ENCODE results near the gene SEMA7A. TPM values are rescaled to one million over a fixed set of nuclear protein-coding genes. Genes with fewer than 3 reads are reported as not detected.
"Not testable (repeated sequence)": the region's sequence is repeated elsewhere in the genome, so short reads cannot be mapped to it uniquely, and the experiment has no call there.

Gene SEMA7A
- total RNA-seq, 3 donors from 2014 or later = 187 to 215 (median 195) TPM

- H3K4me3 Mint-ChIP-seq = peak overlapping the region; percentile 55
- H3K27me3 Mint-ChIP-seq (ENCODE audit: low read depth) = peaks cover 50% of the 10 kb centered on the region
- DNase-seq (no peak), ATAC-seq (peak; percentile 73 to 81)
- H3K36me3 Mint-ChIP-seq (ENCODE audit: insufficient read depth) = no peaks in the 10 kb centered on the region
- H3K9me3 Mint-ChIP-seq = no peaks in the 10 kb centered on the region
- H3K4me1 Mint-ChIP-seq (ENCODE audit: low read depth) = peaks cover 3% of the 10 kb centered on the region
Observed at GRCh38 chr15:74365598-74366445, 67.9 kb downstream of the SEMA7A start.

DNA sequence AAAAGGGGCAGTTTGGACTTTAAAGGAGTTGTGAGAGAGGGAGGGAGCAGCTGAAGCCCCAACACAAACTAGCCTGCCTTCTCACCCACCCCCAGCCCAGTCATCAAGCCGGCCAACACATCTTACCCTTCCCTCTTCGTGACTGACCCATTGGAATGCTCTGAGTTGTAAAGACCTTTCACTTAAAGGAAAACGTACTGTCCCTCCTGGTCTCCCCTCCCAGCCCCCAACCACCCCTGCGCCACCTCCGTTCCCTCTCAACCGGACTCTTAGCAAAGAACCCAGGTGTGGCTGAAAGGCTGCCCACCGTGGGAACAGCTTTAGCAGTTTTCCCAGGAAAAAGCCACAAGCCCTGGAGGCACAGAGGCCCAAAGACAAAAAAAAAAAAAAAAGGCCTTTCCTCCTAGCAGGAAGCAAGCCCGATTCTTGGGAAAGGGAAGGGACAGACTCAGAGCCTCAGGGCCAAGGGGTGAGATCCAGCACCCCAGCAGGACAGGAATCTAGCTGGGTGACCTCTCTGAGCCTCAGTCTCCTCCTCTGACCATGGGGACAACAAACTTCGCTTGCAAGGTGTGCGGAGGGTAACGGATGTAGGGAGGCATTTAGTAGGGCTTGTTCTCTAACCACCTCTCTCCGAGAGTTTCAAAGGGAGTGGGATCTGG lies 68.7 kb downstream of the SEMA7A start:
- no peaks in the 10 kb centered on the region for H3K36me3 Mint-ChIP-seq (ENCODE audit: insufficient read depth)
- peaks cover 46% of the 10 kb centered on the region for H3K27me3 Mint-ChIP-seq (ENCODE audit: low read depth)
- peak overlapping the region; percentile 55 for H3K4me3 Mint-ChIP-seq
- ATAC-seq (no peak), DNase-seq (no peak)
- H3K4me1 Mint-ChIP-seq (ENCODE audit: low read depth) = peaks cover 3% of the 10 kb centered on the region
- no peaks in the 10 kb centered on the region for H3K9me3 Mint-ChIP-seq

GRCh38 chr15:74362482-74362881 lies 71.3 kb downstream of the SEMA7A start:
- peaks cover 34% of the 10 kb centered on the region for H3K27me3 Mint-ChIP-seq (ENCODE audit: low read depth)
- no peaks in the 10 kb centered on the region for H3K9me3 Mint-ChIP-seq
- H3K4me1 Mint-ChIP-seq (ENCODE audit: low read depth) = peaks cover 3% of the 10 kb centered on the region
- no peak overlapping the region for H3K4me3 Mint-ChIP-seq
- DNase-seq (no peak), ATAC-seq (no peak)
- no peaks in the 10 kb centered on the region for H3K36me3 Mint-ChIP-seq (ENCODE audit: insufficient read depth)

GRCh38 chr15:74360855-74361254 lies 72.9 kb downstream of the SEMA7A start:
- not testable (repeated sequence) for DNase-seq; H3K4me1 Mint-ChIP-seq (ENCODE audit: low read depth); H3K9me3 Mint-ChIP-seq; H3K4me3 Mint-ChIP-seq; ATAC-seq; H3K36me3 Mint-ChIP-seq (ENCODE audit: insufficient read depth)
- peaks cover 19% of the 10 kb centered on the region for H3K27me3 Mint-ChIP-seq (ENCODE audit: low read depth)

DNA sequence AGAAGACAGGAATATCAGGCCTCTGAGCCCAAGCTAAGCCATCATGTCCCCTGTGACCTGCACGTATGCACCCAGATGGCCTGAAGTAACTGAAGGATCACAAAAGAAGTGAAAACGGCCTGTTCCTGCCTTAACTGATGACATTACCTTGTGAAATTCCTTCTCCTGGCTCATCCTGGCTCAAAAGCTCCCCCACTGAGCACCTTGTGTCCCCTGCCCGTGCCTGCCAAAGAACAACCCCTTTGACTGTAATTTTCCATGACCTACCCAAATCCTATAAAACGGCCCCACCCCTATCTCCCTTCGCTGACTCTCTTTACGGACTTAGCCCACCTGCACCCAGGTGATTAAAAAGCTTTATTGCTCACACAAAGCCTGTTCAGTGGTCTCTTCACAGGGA lies 74.4 kb downstream of the SEMA7A start:
- not testable (repeated sequence) for H3K36me3 Mint-ChIP-seq (ENCODE audit: insufficient read depth)

More for the DNA sequence above, 74.4 kb downstream of the SEMA7A start:
- DNase-seq; H3K4me3 Mint-ChIP-seq; ATAC-seq; H3K9me3 Mint-ChIP-seq; H3K4me1 Mint-ChIP-seq (ENCODE audit: low read depth): not testable (repeated sequence)
- peaks cover 15% of the 10 kb centered on the region for H3K27me3 Mint-ChIP-seq (ENCODE audit: low read depth)

Other genes starting within 250 kb of the SEMA7A start
- gene STRA6, start 231.2 kb downstream of the SEMA7A start, total RNA-seq = not detected
- gene CCDC33, start 197.6 kb downstream of the SEMA7A start, total RNA-seq = not detected
- gene CYP11A1, start 66.3 kb downstream of the SEMA7A start, total RNA-seq = under 1 TPM; 0.33 to 0.41 (median 0.40) TPM
- 10 to 100 TPM; 53.4 to 60.1 (median 59.2) TPM for gene UBL7, start 27.2 kb upstream of the SEMA7A start, total RNA-seq
- gene ARID3B, start 107.3 kb upstream of the SEMA7A start, total RNA-seq = 10 to 100 TPM; 15.4 to 23.0 (median 21.8) TPM
- gene CLK3, start 181.9 kb upstream of the SEMA7A start, total RNA-seq = 10 to 100 TPM; 74.0 to 78.2 (median 74.8) TPM